ENCODE measurements around the gene CAMK4. TPM values are rescaled to one million over a fixed set of nuclear protein-coding genes. Genes with fewer than 3 reads are reported as not detected.

The CAMK4 gene
- total RNA-seq, 1 experiment from 2014 or later = 10.2 TPM

DNA sequence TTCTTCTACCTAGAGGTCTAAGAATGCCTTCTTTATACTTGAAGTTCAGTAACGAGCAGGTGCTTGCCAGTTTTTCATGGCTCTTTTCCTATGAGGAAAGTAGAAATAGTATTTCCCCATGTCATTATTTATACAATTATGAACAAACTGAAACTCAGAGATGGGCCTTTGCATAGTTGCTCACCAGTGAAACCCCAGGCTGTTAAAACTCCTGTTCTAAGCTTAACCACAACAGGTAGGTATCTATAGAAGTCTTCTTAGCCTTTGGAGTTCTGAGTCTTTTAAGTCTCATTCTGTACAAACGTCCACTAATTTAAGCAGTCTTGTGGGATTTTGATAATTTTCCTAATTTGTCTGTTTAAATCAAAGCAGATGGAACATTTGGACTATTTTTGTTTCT, 198.1 kb downstream of the CAMK4 start:
- BruUV-seq (replicated peaks) = no TSS peak
- Histone ChIP-seq H3K9ac (ENCODE audit: low read length) (no peak overlapping the region), H3K36me3 (ENCODE audit: control insufficient read depth in 1 of 2, insufficient read depth in 2 of 2, low read length in 2 of 2) (no peaks in the 10 kb centered on the region), H3K27me3 (ENCODE audit: insufficient read depth, low read length) (no peaks in the 10 kb centered on the region), H3K9me2 (ENCODE audit: insufficient read depth) (no peaks in the 10 kb centered on the region), H3K27ac (ENCODE audit: low read depth, low read length) (no peak overlapping the region), H3K4me1 (ENCODE audit: control insufficient read depth in 1 of 2, insufficient read depth in 2 of 2, low read length in 2 of 2) (no peaks in the 10 kb centered on the region), H3K4me2 (ENCODE audit: low read length) (no peak overlapping the region), H2AFZ (ENCODE audit: low read depth, low read length, poor library complexity, severe bottlenecking) (no peak overlapping the region), H3K4me3 (replicated peaks in 1 of 2; ENCODE audit: low read depth in 1 of 2, low read length in 2 of 2) (no peak overlapping the region), H3K79me2 (ENCODE audit: insufficient read depth, low read length) (no peaks in the 10 kb centered on the region), H3K9me3 (ENCODE audit: control insufficient read depth in 1 of 2, insufficient read depth in 1 of 2, low read depth in 1 of 2, low read length in 2 of 2) (no peaks in the 10 kb centered on the region), H4K20me1 (ENCODE audit: insufficient read depth) (no peaks in the 10 kb centered on the region)
- intact Hi-C loops (cut with micrococcal nuclease) = no loop called here
- TF ChIP-seq ATF3 (IDR thresholded peaks at IDR 0.05) (no peak), ZNF274 (IDR thresholded peaks at IDR 0.05; ENCODE audit: low read depth, low read length) (no peak), RAD21 (IDR thresholded peaks at IDR 0.05; ENCODE audit: low read depth) (no peak), REST (IDR thresholded peaks at IDR 0.05; ENCODE audit: low read depth) (no peak), CEBPB (IDR thresholded peaks at IDR 0.05; ENCODE audit: low read depth) (no peak), ELF1 (IDR thresholded peaks at IDR 0.05; ENCODE audit: borderline replicate concordance, low read depth) (no peak), EZH2 (IDR thresholded peaks at IDR 0.05) (no peak), EGR1 (IDR thresholded peaks at IDR 0.05; ENCODE audit: low read depth) (no peak), POLR2A (IDR thresholded peaks at IDR 0.05; ENCODE audit: borderline replicate concordance, extremely low read depth, insufficient read depth, insufficient read length) (no peak), EZH2phosphoT487 (IDR thresholded peaks at IDR 0.05; ENCODE audit: borderline replicate concordance) (no peak), SP1 (IDR thresholded peaks at IDR 0.05; ENCODE audit: low read depth) (no peak), SIN3A (IDR thresholded peaks at IDR 0.05; ENCODE audit: low read depth) (no peak), ZFX (IDR thresholded peaks at IDR 0.05) (no peak), SRF (IDR thresholded peaks at IDR 0.05; ENCODE audit: low read depth) (no peak), POLR2AphosphoS5 (IDR thresholded peaks at IDR 0.05; ENCODE audit: low read depth, low read length) (no peak), TCF7L2 (IDR thresholded peaks at IDR 0.05; ENCODE audit: borderline replicate concordance, extremely low read depth, insufficient read depth, insufficient read length) (no peak)
- TF ChIP-seq, protein P1, sequence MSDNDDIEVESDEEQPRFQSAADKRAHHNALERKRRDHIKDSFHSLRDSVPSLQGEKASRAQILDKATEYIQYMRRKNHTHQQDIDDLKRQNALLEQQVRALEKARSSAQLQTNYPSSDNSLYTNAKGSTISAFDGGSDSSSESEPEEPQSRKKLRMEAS (IDR thresholded peaks at IDR 0.05) = no peak
- TF ChIP-seq, protein P2, sequence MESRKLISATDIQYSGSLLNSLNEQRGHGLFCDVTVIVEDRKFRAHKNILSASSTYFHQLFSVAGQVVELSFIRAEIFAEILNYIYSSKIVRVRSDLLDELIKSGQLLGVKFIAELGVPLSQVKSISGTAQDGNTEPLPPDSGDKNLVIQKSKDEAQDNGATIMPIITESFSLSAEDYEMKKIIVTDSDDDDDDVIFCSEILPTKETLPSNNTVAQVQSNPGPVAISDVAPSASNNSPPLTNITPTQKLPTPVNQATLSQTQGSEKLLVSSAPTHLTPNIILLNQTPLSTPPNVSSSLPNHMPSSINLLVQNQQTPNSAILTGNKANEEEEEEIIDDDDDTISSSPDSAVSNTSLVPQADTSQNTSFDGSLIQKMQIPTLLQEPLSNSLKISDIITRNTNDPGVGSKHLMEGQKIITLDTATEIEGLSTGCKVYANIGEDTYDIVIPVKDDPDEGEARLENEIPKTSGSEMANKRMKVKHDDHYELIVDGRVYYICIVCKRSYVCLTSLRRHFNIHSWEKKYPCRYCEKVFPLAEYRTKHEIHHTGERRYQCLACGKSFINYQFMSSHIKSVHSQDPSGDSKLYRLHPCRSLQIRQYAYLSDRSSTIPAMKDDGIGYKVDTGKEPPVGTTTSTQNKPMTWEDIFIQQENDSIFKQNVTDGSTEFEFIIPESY (IDR thresholded peaks at IDR 0.05; ENCODE audit: extremely low read depth, insufficient replicate concordance, low read length) = no peak
- RAD21 ChIA-PET (ENCODE audit: low non-redundant PET in 1 of 2, low total read pairs in 2 of 2, uncharacterized antibody in 2 of 2, unreplicated experiment in 2 of 2) = no interaction called here
- CTCF ChIA-PET = no interaction called here
- ATAC-seq (no peak), DNase-seq (ENCODE audit: low read depth, low spot score) (no peak)
- POLR2A ChIA-PET = no interaction called here

Data from HCT116 (cell line).